NCI-H1930 (cell line): ENCODE data around the gene PAGR1.
A peak's percentile ranks its signal among the peaks of the same experiment; 100 is the strongest.
"Not testable (repeated sequence)": the region's sequence is repeated elsewhere in the genome, so short reads cannot be mapped to it uniquely, and the experiment has no call there.

Source experiments
- DNase-seq, 2 experiments: peaks; one replicate each; lab custom pipeline; 2025; lab: John Stamatoyannopoulos, UW

Gene PAGR1

DNA sequence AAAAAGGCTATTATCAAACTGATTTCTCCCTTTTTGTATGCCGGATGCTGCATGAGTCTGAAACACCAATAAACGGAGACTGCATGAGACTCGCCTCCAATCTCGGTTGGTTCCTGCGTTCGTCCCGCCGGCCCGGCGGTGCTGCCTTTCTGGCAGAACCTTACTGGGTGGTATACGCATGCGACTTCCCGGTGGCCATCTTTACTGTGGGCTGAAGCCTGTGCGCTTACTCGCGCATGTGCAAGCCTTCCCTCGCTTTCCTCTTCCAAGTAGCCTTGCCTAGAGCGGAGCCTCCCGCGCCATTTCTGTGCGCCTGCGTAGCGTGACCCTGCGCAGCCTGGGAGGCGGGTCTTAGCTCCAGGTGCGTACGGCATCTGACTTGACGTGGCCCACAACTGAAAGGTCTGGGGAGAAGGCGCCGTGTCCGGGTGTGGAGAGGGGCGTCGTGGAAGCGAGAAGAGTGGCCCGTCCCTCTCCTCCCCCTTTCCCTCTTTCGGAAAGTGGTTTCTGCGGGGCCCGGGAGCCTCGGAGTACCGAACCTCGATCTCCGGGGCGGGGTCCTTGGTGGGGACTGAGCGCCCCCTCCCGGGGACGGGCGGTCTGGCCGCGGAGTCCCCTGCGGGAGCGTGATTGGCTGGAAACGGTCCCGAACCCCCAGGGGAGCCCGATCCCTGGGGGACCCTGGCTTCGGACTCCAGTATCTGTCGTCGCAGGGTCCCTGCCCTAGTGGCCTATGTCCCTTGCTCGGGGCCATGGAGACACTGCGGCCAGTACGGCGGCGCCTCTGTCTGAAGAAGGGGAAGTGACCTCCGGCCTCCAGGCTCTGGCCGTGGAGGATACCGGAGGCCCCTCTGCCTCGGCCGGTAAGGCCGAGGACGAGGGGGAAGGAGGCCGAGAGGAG is at the start of gene PAGR1:
TSS of gene PAGR1 (plus strand) at position 360 of the 901 bp plus-strand sequence. CDS start at position 734, 374 bp downstream.
- peak; percentile 99 to 100 for DNase-seq

- DNase-seq: no peak
These were observed 49.4 kb upstream of the PAGR1 start for GRCh38 chr16:29766571-29766970.

DNA sequence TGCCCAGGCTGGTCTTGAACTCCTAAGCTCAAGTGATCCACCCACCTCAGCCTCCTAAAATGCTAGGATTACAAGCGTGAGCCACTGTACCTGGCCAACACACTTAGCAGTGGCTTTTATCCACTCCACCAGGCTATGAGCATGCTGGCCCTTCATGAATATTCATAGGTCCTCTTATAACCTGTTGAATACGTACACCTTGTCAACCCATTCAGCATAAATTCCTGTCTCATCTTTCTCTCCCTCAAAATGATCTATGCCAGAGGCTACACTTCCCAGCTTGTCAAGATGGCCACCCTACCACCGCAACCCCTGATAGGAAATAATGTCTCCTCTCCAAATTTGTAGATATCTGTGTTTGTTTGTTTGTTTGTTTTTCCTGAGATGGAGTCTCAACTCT is 48.9 kb upstream of the PAGR1 start:
- no peak for DNase-seq

DNA sequence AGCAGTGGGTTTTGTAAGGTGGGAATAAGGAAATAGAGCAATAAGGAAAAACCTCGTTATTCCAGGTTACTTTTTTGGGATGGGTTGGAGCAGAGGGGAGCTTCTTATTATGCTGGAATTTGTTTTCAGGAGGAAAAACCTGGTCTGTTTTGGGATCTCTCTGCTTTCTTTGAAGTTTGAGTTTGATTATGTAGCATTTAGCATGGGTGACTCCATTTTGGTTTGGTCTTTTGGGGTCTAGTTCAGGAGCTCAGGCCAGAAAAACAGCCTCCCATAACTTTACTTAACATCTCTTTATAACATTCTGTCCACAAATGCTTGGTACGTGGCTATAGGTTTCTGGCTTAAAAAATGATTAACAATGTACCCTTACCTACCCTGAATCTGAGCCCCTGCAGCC is 46.4 kb upstream of the PAGR1 start:
- DNase-seq: no peak

- DNase-seq: no peak
These were observed 45.6 kb upstream of the PAGR1 start for GRCh38 chr16:29770250-29770929.

GRCh38 chr16:29772330-29772729 is 43.6 kb upstream of the PAGR1 start:
- DNase-seq: not testable (repeated sequence)

GRCh38 chr16:29774730-29775129 is 41.2 kb upstream of the PAGR1 start:
- DNase-seq: no peak

DNA sequence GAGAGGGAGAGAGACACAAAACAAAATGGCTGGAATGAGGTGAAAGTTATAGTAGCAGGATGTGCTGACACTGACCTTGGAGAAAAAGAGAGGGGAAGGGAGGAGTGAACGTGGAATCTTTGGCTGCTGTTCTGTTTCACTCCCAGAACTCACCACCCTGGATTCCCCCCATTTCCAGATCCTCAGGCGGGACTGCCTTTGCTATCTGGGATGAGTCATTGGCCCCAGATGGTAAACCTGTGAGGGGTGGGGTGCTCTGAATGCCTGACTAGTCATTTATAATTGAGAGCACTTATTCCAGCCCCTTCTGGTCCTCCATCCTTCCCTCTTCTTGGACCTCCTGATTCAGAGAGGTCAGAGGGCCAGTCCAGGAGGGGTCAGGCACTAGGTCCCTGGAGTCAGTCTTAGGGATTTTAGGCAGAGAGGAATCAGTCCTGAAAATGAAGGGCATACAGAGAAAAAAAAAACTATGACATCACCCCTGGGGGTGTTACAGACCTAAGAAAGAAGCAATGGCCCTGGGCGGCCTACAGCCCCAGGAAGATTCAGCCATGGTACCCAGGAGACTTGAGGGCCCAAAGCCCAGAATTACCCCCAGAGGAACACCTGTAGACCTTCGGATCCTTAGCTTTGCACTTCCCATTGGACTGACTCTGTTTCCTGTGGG is 40.1 kb upstream of the PAGR1 start:
- no peak for DNase-seq

GRCh38 chr16:29777576-29778350 is 38.2 kb upstream of the PAGR1 start, which contains the start of gene ZG16:
ZG16 (plus strand) TSS chr16:29778256; CDS start chr16:29779267, 1,011 bp downstream.
- no peak for DNase-seq

DNA sequence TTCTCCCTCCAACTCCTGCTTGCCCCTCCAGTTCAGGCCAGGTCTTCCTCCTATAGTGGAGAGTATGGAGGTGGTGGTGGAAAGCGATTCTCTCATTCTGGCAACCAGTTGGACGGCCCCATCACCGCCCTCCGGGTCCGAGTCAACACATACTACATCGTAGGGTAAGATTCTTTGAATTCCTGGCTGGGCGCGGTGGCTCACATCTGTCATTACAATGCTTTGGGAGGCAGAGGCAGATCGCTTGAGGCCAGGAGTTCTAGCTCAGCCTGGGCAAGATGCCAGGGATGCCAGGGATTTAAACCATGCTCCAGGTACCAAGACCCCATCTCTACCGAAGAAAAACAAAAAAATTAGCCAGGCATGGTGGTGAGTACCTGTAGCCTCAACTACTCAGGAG is 36.5 kb upstream of the PAGR1 start:
- no peak for DNase-seq

DNA sequence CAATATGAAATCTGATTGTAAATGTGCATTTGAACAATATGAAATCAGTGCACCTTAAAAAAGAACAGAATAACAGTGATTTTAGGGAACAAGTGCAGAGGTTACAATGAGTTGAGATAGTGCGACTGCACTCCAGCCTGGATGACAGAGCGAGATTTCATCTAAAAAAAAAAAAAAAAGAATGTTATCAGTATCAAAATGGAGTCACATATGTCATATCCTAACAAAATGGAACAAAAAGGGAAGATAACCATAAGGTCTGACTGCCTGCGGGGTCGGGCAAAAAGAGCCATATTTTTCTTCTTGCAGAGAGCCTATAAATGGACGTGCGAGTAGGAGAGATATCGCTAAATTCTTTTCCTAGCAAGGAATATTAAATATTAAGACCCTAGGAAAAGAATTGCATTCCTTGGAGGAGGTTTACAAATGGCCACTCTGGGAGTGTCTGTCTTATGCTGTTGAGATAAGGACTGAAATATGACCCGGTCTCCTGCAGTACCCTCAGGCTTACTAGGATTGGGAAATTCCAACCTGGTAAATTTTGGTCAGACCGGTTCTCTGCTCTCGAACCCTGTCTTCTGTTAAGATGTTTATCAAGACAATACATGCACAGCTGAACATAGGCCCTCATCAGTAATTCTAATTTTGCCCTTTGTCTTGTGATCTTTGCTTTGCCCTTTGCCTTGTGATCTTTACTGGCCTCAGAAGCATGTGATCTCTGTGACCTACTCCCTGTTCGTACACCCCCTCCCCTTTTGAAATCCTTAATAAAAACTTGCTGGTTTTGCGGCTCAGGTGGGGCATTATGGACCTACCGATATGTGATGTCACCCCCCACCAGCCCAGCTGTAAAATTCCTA is 32.6 kb upstream of the PAGR1 start:
- DNase-seq: not testable (repeated sequence)

- no peak for DNase-seq
These were observed 31.8 kb upstream of the PAGR1 start for GRCh38 chr16:29784157-29784556.

GRCh38 chr16:29784901-29785500 is 31.0 kb upstream of the PAGR1 start:
- DNase-seq: no peak

DNA sequence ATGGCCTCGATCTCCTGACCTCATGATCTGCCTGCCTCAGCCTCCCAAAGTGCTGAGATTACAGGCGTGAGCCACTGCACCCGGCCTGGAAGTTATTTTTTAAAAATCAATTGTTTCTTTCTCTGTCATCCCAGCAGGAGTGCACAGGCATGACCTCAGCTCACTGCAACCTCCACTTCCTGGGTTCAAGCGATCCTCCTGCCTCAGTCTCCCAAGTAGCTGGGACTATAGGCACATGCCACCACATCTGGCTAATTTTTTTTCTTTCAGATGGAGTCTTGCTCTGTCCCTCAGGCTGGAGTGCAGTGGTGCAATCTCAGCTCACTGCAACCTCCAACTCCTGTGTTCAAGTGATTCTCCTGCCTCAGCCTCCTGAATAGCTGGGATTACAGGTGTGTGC is 28.8 kb upstream of the PAGR1 start:
- DNase-seq: not testable (repeated sequence)

- no peak for DNase-seq
These were observed 26.2 kb upstream of the PAGR1 start for GRCh38 chr16:29789775-29790182.

DNA sequence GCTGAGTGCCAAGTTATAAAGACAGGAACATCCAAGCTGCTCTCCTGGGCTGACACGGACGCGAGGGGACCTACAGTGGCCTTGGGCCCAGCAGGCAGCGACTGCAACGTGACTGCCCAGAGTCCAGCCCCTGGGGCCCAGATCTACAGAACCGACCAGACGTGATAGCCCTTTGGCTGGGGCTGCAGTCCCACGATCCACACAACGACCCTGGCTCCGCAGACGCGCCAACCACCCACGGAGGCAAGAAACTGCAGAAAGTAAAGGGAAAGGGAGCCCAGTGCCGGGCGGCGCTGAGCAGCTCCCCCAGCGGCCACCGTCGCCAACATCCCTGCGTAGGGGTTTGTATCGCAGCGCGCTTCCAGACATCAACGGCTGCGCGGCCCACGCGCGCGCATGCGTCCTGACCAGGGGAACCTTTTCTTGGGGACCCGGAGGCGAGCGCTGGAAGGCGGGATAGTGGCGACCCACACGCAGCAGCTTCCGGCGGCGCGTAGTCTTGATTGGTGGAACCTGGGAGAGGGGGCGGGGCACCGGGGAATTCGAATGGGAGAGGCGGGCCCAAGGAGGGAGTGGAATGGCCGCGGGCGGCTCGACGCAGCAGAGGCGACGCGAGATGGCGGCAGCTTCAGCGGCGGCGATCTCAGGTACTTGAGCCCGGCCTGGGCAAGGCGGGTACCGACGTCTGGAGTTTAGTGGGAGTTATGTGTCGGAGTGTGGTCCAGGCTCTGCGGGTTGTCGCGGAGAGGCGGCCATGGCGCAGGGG is 25.6 kb upstream of the PAGR1 start, which contains the start of gene KIF22:
TSS of gene KIF22 (plus strand) at position 569 of the 766 bp plus-strand sequence. CDS start at position 578, 9 bp downstream.
- peak; percentile 99 for DNase-seq

GRCh38 chr16:29790949-29791844 is 24.8 kb upstream of the PAGR1 start:
- DNase-seq: no peak
